Upper lobe of right lung (tissue), 1 donor: ENCODE data around the gene GANC. TPM values are rescaled to one million over a fixed set of nuclear protein-coding genes. Genes with fewer than 3 reads are reported as not detected.
"Not testable (repeated sequence)": the region's sequence is repeated elsewhere in the genome, so short reads cannot be mapped to it uniquely, and the experiment has no call there.

Experiments
- ATAC-seq: fragments of 200-7000 bp; cut with Tn5 transposase; one replicate; pipeline ENCODE4 v1.9.1; 2020; ENCODE audit warnings: mild to moderate bottlenecking, moderate library complexity
- DNase-seq: peaks from one replicate; pipeline ENCODE4 v3.0.0-alpha.2; 2020
- H3K27ac ChIP-seq: fragments of 200-600 bp; one replicate; pipeline ENCODE4 v1.8.0; 2022
- H3K27me3 ChIP-seq: fragments of 200-600 bp; one replicate; pipeline ENCODE4 v1.8.0; 2022; ENCODE audit warnings: mild to moderate bottlenecking
- H3K36me3 ChIP-seq: fragments of 200-600 bp; one replicate; pipeline ENCODE4 v1.8.0; 2022
- H3K4me1 ChIP-seq: fragments of 200-600 bp; one replicate; pipeline ENCODE4 v1.8.0; 2022
- H3K4me3 ChIP-seq: fragments of 200-600 bp; one replicate; pipeline ENCODE4 v1.8.0; 2022; ENCODE audit warnings: mild to moderate bottlenecking
- H3K9me3 ChIP-seq: fragments of 200-600 bp; one replicate; pipeline ENCODE4 v1.8.0; 2022
- intact Hi-C: fragments of 100-400 bp; cut with DNase I; formaldehyde crosslinking; loops from one replicate; pipeline ENCODE4 v1.11.0; 2022
- total RNA-seq: library from RNA; stranded (reverse); fragmentation: NEBNext Ultra II Directional; extraction: Animal tissue kit (Norgen Biotek cat#: 25700); gene quantifications from one replicate; pipeline ENCODE4 v1.2.1, GENCODE V29; 2021
- TF ChIP-seq, protein P1 (sequence below): fragments of 200-600 bp; IDR thresholded peaks from one replicate; pipeline ENCODE4 v1.8.0; 2022; ENCODE audit warnings: antibody characterized with exemption
- donor health status: DM: no; HTN: yes; CAD: no; lungs with severe emphysema.

Gene GANC
- total RNA-seq, 1 donor from 2014 or later = 111 TPM

DNA sequence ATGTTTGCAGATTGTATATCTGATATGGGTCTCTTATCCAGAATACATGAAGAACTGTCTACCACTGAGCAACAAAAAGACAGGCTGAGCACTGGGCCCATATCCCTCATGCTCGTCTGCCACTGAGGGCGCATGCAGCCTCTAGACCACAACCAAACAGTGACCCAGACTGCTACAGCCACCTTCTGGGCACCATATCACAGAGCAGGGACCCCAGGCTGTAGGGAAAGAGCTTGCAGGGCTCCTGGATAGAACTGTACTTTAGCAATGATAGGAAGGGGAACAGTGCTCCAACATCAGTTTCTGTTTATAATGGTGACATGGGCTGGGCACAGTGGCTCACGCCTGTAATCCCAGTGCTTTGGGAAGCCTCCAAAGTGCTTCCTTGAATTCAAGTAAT is 40.5 kb downstream of the GANC start:
- TF ChIP-seq, protein P1, sequence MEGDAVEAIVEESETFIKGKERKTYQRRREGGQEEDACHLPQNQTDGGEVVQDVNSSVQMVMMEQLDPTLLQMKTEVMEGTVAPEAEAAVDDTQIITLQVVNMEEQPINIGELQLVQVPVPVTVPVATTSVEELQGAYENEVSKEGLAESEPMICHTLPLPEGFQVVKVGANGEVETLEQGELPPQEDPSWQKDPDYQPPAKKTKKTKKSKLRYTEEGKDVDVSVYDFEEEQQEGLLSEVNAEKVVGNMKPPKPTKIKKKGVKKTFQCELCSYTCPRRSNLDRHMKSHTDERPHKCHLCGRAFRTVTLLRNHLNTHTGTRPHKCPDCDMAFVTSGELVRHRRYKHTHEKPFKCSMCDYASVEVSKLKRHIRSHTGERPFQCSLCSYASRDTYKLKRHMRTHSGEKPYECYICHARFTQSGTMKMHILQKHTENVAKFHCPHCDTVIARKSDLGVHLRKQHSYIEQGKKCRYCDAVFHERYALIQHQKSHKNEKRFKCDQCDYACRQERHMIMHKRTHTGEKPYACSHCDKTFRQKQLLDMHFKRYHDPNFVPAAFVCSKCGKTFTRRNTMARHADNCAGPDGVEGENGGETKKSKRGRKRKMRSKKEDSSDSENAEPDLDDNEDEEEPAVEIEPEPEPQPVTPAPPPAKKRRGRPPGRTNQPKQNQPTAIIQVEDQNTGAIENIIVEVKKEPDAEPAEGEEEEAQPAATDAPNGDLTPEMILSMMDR = no peak
- Histone ChIP-seq H3K9me3 (no peaks in the 10 kb centered on the region), H3K4me1 (no peaks in the 10 kb centered on the region), H3K4me3 (no peak overlapping the region), H3K36me3 (peaks cover 73% of the 10 kb centered on the region), H3K27ac (no peak overlapping the region), H3K27me3 (no peaks in the 10 kb centered on the region)
- ATAC-seq (peak; percentile 45), DNase-seq (no peak)
- intact Hi-C loops = no loop called here

DNA sequence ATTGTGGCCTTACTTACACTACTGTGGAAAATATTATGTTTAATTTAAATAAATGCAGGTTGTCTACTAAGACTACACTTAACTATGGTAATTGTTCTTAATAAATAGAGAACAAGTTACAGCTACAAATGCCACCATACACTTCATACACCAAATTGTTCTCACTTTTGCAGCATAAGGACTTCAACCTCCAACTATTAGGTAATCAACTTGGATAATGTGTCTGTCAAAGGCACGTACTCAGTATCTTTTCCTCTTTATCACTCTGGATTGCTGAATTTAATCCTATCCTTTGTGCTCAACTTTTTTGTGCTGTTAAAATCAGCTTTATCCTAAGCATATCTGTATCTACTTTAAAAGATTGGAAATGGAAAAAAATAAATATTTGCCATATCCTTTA is 41.8 kb downstream of the GANC start:
- peaks cover 59% of the 10 kb centered on the region for H3K36me3 ChIP-seq
- no peaks in the 10 kb centered on the region for H3K27me3 ChIP-seq
- TF ChIP-seq, protein P1 = no peak
- no peak for ATAC-seq
- no peak overlapping the region for H3K27ac ChIP-seq
- intact Hi-C loops = no loop called here
- H3K4me1 ChIP-seq = no peaks in the 10 kb centered on the region
- DNase-seq = no peak
- no peak overlapping the region for H3K4me3 ChIP-seq
- no peaks in the 10 kb centered on the region for H3K9me3 ChIP-seq

DNA sequence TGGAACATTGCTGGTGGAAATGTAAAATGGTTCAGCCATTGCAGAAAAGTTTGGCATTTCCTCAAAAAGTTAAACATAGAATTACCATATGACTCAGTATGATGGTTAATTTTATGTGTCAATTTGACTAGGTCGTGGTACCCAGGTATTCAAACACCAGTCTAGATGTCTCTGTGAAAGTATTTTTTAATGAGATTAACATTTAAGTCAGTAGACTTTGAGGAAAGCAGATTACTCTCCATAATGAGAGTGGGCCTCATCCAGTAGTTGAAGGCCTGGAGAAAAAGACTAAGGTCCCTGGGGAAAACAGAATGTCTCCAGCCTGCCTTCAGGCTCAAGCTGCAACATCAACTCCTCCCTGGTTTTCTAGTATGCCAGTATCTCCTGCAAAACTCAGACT is 42.5 kb downstream of the GANC start:
- ATAC-seq = no peak
- intact Hi-C loops = no loop called here

DNA sequence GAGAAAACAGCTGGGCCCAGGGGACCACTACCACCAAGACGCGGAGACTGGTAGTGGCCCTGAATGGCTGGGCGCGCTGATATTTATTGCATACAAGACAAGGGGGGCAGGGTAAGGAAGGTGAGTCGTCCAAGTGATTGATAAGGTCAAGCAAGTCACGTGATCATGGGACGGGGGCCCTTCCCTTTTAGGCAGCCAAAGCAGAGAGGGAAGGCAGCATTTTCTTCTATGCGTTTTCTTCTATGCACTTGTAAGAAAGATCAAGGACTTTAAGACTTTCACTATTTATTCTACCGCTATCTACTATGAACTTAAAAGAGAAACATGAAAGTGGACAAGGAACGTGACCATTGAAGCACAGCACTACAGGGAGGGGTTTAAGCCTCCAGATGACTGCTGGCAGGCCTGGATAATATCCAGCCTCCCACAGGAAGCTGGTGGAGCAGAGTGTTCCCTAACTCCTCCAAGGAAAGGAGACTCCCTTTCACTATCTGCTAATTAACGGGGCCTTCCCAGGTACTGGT is 43.3 kb downstream of the GANC start:
- DNase-seq, intact Hi-C loops, H3K27ac ChIP-seq, H3K4me3 ChIP-seq, H3K27me3 ChIP-seq, H3K4me1 ChIP-seq, H3K9me3 ChIP-seq: not testable (repeated sequence)
- H3K36me3 ChIP-seq = peaks cover 44% of the 10 kb centered on the region
- ATAC-seq = peak; percentile 56

More for the DNA sequence above, 42.5 kb downstream of the GANC start:
- no peak for DNase-seq
- Histone ChIP-seq H3K27ac (no peak overlapping the region), H3K4me1 (no peaks in the 10 kb centered on the region), H3K27me3 (no peaks in the 10 kb centered on the region), H3K9me3 (no peaks in the 10 kb centered on the region), H3K4me3 (no peak overlapping the region), H3K36me3 (peaks cover 52% of the 10 kb centered on the region)
- TF ChIP-seq, protein P1 = no peak

DNA sequence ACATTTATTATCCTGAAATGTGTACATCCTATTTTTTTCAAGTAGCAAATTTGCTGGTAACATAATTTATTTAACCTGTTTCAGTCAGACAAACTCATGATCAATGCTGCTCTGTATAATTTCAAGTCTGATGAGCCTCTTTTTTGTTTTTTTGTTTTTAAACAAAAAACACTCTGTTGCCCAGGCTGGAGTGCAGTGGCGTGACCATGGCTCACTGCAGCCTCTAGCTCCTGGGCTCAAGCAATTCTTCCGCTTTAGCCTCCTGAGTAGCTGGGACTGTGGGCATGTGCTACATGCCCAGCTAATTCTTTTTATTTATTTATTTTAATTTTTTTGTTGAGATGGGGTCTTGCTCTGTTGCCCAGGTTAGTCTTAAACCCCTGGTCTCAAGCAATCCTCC is 46.2 kb downstream of the GANC start:
- ATAC-seq (no peak), DNase-seq (no peak)
- no peak overlapping the region for H3K27ac ChIP-seq
- intact Hi-C loops = no loop called here
- no peak overlapping the region for H3K4me3 ChIP-seq
- H3K36me3 ChIP-seq = peaks cover 47% of the 10 kb centered on the region
- TF ChIP-seq, protein P1 = no peak
- no peaks in the 10 kb centered on the region for H3K27me3 ChIP-seq
- H3K4me1 ChIP-seq = no peaks in the 10 kb centered on the region
- H3K9me3 ChIP-seq = no peaks in the 10 kb centered on the region

DNA sequence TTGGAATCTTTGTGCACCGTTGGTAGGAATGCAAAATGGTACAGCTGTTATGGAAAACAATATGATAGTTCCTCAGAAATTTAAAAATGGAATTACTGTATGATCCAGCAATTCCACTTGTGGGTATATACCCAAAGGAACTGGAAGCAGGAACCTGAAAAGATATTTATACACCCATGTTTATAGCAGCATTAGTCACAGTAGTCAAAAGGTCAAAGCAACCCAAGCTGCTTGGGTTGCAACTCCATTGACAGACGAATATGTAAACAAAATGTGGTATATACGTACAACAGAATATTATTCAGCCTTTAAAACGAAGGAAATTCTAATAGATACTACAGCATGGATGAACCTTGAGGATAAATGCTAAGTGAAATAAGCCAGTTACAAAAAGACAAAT is 51.3 kb downstream of the GANC start:
- DNase-seq (no peak), ATAC-seq (no peak)
- intact Hi-C loops = no loop called here
- Histone ChIP-seq H3K9me3 (no peaks in the 10 kb centered on the region), H3K27me3 (no peaks in the 10 kb centered on the region), H3K27ac (no peak overlapping the region), H3K4me1 (no peaks in the 10 kb centered on the region), H3K4me3 (no peak overlapping the region), H3K36me3 (peaks cover 77% of the 10 kb centered on the region)
- TF ChIP-seq, protein P1 = no peak
